Transverse colon (tissue), 4 donors: ENCODE measurements around the gene LSAMP.

Source experiments
- POLR2A ChIP-seq: fragments of 450-650 bp; IDR thresholded peaks from one replicate; pipeline ENCODE4 v1.6.1; 2016; ENCODE audit warnings: antibody characterized with exemption, mild to moderate bottlenecking, moderate library complexity
- POLR2AphosphoS5 ChIP-seq, 3 donors: sonication (generic); formaldehyde crosslinking; IDR thresholded peaks; one replicate each; pipeline ENCODE4 v1.6.1; 2016; ENCODE audit warnings: antibody characterized with exemption in 3 of 3
- TF ChIP-seq, protein P1 (sequence below), 5 experiments: fragments of 200-600 bp in 3 of 5; fragments of 450-650 bp in 2 of 5; sonication (generic) in 3 of 5; IDR thresholded peaks; 1 replicate in 2 of 5; 2 replicates in 3 of 5; pipeline ENCODE4 v1.5.1; 2016 to 2017; ENCODE audit warnings: antibody characterized with exemption in 5 of 5, inconsistent platforms in 3 of 5, mild to moderate bottlenecking in 2 of 5, moderate library complexity in 1 of 5

DNA sequence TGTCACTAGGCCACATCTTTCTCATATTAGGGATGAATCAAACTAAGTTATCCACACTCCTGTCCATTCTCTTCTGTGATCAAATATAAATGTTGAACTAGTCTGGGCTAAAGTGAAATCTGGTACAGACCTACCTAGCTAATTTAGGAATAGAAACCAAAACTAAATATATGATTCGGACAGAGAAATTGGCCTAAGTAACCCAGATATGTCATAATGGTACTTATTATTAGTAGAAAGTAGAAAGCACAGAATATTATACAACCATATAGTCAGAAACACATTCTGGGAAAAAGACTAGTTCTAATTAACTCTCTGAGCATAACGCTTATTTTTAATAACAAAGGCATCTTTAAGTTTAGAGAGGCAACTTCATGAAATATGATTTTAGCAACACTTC is 389.0 kb downstream of the LSAMP start:
- TF ChIP-seq, protein P1, sequence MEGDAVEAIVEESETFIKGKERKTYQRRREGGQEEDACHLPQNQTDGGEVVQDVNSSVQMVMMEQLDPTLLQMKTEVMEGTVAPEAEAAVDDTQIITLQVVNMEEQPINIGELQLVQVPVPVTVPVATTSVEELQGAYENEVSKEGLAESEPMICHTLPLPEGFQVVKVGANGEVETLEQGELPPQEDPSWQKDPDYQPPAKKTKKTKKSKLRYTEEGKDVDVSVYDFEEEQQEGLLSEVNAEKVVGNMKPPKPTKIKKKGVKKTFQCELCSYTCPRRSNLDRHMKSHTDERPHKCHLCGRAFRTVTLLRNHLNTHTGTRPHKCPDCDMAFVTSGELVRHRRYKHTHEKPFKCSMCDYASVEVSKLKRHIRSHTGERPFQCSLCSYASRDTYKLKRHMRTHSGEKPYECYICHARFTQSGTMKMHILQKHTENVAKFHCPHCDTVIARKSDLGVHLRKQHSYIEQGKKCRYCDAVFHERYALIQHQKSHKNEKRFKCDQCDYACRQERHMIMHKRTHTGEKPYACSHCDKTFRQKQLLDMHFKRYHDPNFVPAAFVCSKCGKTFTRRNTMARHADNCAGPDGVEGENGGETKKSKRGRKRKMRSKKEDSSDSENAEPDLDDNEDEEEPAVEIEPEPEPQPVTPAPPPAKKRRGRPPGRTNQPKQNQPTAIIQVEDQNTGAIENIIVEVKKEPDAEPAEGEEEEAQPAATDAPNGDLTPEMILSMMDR (IDR thresholded peaks at IDR 0.05): no peak
- TF ChIP-seq POLR2AphosphoS5 (IDR thresholded peaks at IDR 0.05) (no peak), POLR2A (no peak)
